Upper lobe of left lung (tissue), 6 donors: ENCODE results near the gene EFCAB8. TPM values are rescaled to one million over a fixed set of nuclear protein-coding genes. Genes with fewer than 3 reads are reported as not detected.
"Not testable (repeated sequence)": the region's sequence is repeated elsewhere in the genome, so short reads cannot be mapped to it uniquely, and the experiment has no call there.

Experiments used
- ATAC-seq, 2 donors: fragments of 200-7000 bp; cut with Tn5 transposase; one replicate each; pipeline ENCODE4 v1.9.1; 2022; ENCODE audit warnings: mild to moderate bottlenecking in 2 of 2, moderate library complexity in 2 of 2; ENCODE audit not compliant: low FRiP score in 2 of 2
- DNase-seq, 2 donors: peaks; one replicate each; pipeline ENCODE4 v3.0.0-alpha.2; 2019 to 2020
- H3K27ac ChIP-seq, 4 donors: fragments of 200-600 bp; sonication (generic); one replicate each; pipeline ENCODE4 v1.5.1; 2016 to 2019
- H3K27me3 ChIP-seq, 4 donors: fragments of 200-600 bp; sonication (generic); one replicate each; pipeline ENCODE4 v1.5.1; 2017 to 2019
- H3K36me3 ChIP-seq, 4 donors: fragments of 200-600 bp; sonication (generic); one replicate each; pipeline ENCODE4 v1.5.1; 2016 to 2019
- H3K4me1 ChIP-seq, 4 donors: fragments of 200-600 bp; sonication (generic); one replicate each; pipeline ENCODE4 v1.5.1; 2018 to 2019
- H3K4me3 ChIP-seq, 4 donors: fragments of 200-600 bp; sonication (generic); one replicate each; pipeline ENCODE4 v1.5.1; 2017 to 2019; ENCODE audit warnings: mild to moderate bottlenecking in 2 of 4, moderate library complexity in 1 of 4
- H3K9me3 ChIP-seq, 4 donors: fragments of 200-600 bp; sonication (generic); one replicate each; pipeline ENCODE4 v1.5.1; 2018 to 2019
- CTCF ChIP-seq, 6 experiments: fragments of 450-650 bp in 4 of 6; fragments of 200-600 bp in 2 of 6; sonication (generic) in 2 of 6; IDR thresholded peaks; one replicate each; pipeline ENCODE4 v1.5.1; 2016 to 2019; ENCODE audit warnings: antibody characterized with exemption in 6 of 6
- EP300 ChIP-seq, 4 donors: sonication (generic); formaldehyde crosslinking; IDR thresholded peaks; one replicate each; pipeline ENCODE4 v1.5.1; 2017; ENCODE audit warnings: antibody characterized with exemption in 4 of 4, control low read depth in 2 of 4
- POLR2A ChIP-seq, 4 donors: fragments of 450-650 bp; IDR thresholded peaks; one replicate each; pipeline ENCODE4 v1.5.1; 2016 to 2017; ENCODE audit warnings: antibody characterized with exemption in 4 of 4, mild to moderate bottlenecking in 2 of 4
- POLR2AphosphoS5 ChIP-seq, 2 donors: sonication (generic); formaldehyde crosslinking; IDR thresholded peaks; one replicate each; pipeline ENCODE4 v1.5.1; 2017; ENCODE audit warnings: antibody characterized with exemption in 2 of 2
- WGBS, 2 donors: methylation state at CpG; one replicate each; pipeline ENCODE4 v1.1.5; 2017 to 2018; 5-methylcytosine and 5-hydroxymethylcytosine counted together
- total RNA-seq, 6 donors: library from RNA; depleted of rRNA in 4 of 6; stranded (reverse); fragments of >200 nt in 4 of 6; gene quantifications; one replicate each; pipeline versions ENCODE4 v1.1.0 to v1.2.1, GENCODE V29; 2016 to 2021
- donor health status: DM: no; HTN: no; CAD: no; lungs with moderate emphysema.
- donor health status: DM: no; HTN: yes; CAD: no; lungs with severe emphysema.

Gene EFCAB8
- total RNA-seq, 6 donors from 2014 or later, result 0.10 to 3.3 (median 0.67) TPM

- Histone ChIP-seq H3K36me3 (no peaks in the 10 kb centered on the region), H3K27ac (no peak overlapping the region), H3K9me3 (peaks cover 3 to 13% (median 7%) of the 10 kb centered on the region in 4 donors), H3K27me3 (no peaks in the 10 kb centered on the region), H3K4me1 (no peaks in the 10 kb centered on the region), H3K4me3 (no peak overlapping the region)
- no peak for DNase-seq
- no peak for ATAC-seq
- WGBS, 2 donors, result 59 to 84% methylated on average over 4 to 5 of the region's 5 CpGs
- TF ChIP-seq POLR2A (IDR thresholded peaks at IDR 0.05) (no peak), POLR2AphosphoS5 (IDR thresholded peaks at IDR 0.05) (no peak), CTCF (IDR thresholded peaks at IDR 0.05) (no peak), EP300 (IDR thresholded peaks at IDR 0.05) (no peak)
Observed at GRCh38 chr20:32962053-32962452, 103.3 kb downstream of the EFCAB8 start.

- not testable (repeated sequence) for ATAC-seq, DNase-seq, H3K36me3 ChIP-seq, H3K4me1 ChIP-seq, H3K4me3 ChIP-seq, H3K27ac ChIP-seq, H3K27me3 ChIP-seq, H3K9me3 ChIP-seq
- WGBS, 2 donors, result 72 to 86% methylated on average over 5 to 11 of the region's 11 CpGs
Observed at GRCh38 chr20:32962646-32963045, 103.9 kb downstream of the EFCAB8 start.

- no peaks in the 10 kb centered on the region for H3K27me3 ChIP-seq
- no peak overlapping the region for H3K27ac ChIP-seq
- DNase-seq (no peak), ATAC-seq (no peak)
- no peaks in the 10 kb centered on the region for H3K4me1 ChIP-seq
- no peak for TF ChIP-seq CTCF (IDR thresholded peaks at IDR 0.05)
- no peak for TF ChIP-seq EP300 (IDR thresholded peaks at IDR 0.05)
- no peak for TF ChIP-seq POLR2AphosphoS5 (IDR thresholded peaks at IDR 0.05)
- no peak for TF ChIP-seq POLR2A (IDR thresholded peaks at IDR 0.05)
- no peaks in the 10 kb centered on the region for H3K36me3 ChIP-seq
- H3K9me3 ChIP-seq, result peaks cover 0 to 2% (median 0%) of the 10 kb centered on the region in 4 donors
- 63 to 82% methylated on average over 3 to 5 of the region's 5 CpGs for WGBS, 2 donors
- H3K4me3 ChIP-seq, result no peak overlapping the region
Observed at GRCh38 chr20:32963176-32963575, 104.5 kb downstream of the EFCAB8 start.

- Histone ChIP-seq H3K27ac (no peak overlapping the region), H3K4me1 (no peaks in the 10 kb centered on the region), H3K36me3 (no peaks in the 10 kb centered on the region), H3K9me3 (no peaks in the 10 kb centered on the region), H3K4me3 (no peak overlapping the region), H3K27me3 (no peaks in the 10 kb centered on the region)
- TF ChIP-seq EP300 (IDR thresholded peaks at IDR 0.05), result no peak
- no peak for TF ChIP-seq CTCF (IDR thresholded peaks at IDR 0.05)
- no peak for TF ChIP-seq POLR2AphosphoS5 (IDR thresholded peaks at IDR 0.05)
- TF ChIP-seq POLR2A (IDR thresholded peaks at IDR 0.05), result no peak
- WGBS, 2 donors, result 89 to 94% methylated on average over 6 of the region's 6 CpGs
- no peak for DNase-seq
- no peak for ATAC-seq
Observed at GRCh38 chr20:32964575-32964974, 105.9 kb downstream of the EFCAB8 start.

- H3K36me3 ChIP-seq, result no peaks in the 10 kb centered on the region
- H3K9me3 ChIP-seq, result no peaks in the 10 kb centered on the region
- no peak for TF ChIP-seq POLR2AphosphoS5 (IDR thresholded peaks at IDR 0.05)
- no peak for TF ChIP-seq POLR2A (IDR thresholded peaks at IDR 0.05)
- TF ChIP-seq CTCF (IDR thresholded peaks at IDR 0.05), result no peak
- no peak for TF ChIP-seq EP300 (IDR thresholded peaks at IDR 0.05)
- no peak for DNase-seq
- H3K27me3 ChIP-seq, result no peaks in the 10 kb centered on the region
- ATAC-seq, result no peak
- H3K4me1 ChIP-seq, result no peaks in the 10 kb centered on the region
- WGBS, 2 donors, result 75 to 83% methylated on average over 8 of the region's 8 CpGs
- no peak overlapping the region for H3K27ac ChIP-seq
- H3K4me3 ChIP-seq, result no peak overlapping the region
Observed at GRCh38 chr20:32965115-32965514, 106.4 kb downstream of the EFCAB8 start.
